Type B pancreatic cell (in vitro differentiated cells): ENCODE results near the gene FBXO17. TPM values are rescaled to one million over a fixed set of nuclear protein-coding genes. Genes with fewer than 3 reads are reported as not detected.

Experiments
- DNase-seq: peaks from one replicate; pipeline ENCODE4 v3.0.0; 2021; ENCODE audit warnings: mixed read lengths; ENCODE audit not compliant: unreplicated experiment; ENCODE audit errors: extremely low spot score
- H3K27ac Mint-ChIP-seq: 2 replicates; pipeline ENCODE4 v1.8.0; 2021; ENCODE audit warnings: mild to moderate bottlenecking, mixed read lengths
- H3K27me3 Mint-ChIP-seq: 2 replicates; pipeline ENCODE4 v1.8.0; 2021; ENCODE audit warnings: mixed read lengths
- H3K36me3 Mint-ChIP-seq: 2 replicates; pipeline ENCODE4 v1.8.0; 2021; ENCODE audit warnings: mixed read lengths
- H3K4me1 Mint-ChIP-seq: one replicate; pipeline ENCODE4 v1.8.0; 2021; ENCODE audit warnings: mixed read lengths; ENCODE audit not compliant: unreplicated experiment
- H3K4me3 Mint-ChIP-seq: 2 replicates; pipeline ENCODE4 v1.8.0; 2021; ENCODE audit warnings: mild to moderate bottlenecking, mixed read lengths
- H3K9me3 Mint-ChIP-seq: 2 replicates; pipeline ENCODE4 v1.8.0; 2021; ENCODE audit warnings: mixed read lengths
- CTCF ChIP-seq: fragments of 200-600 bp; sonication (generic); conservative IDR thresholded peaks from 2 replicates; pipeline ENCODE4 v1.5.0; 2021; ENCODE audit warnings: antibody characterized with exemption, mild to moderate bottlenecking
- total RNA-seq: library from RNA; stranded (reverse); gene quantifications from 2 replicates; pipeline ENCODE4 v1.2.1, GENCODE V29; 2021; ENCODE audit warnings: low replicate concordance

The FBXO17 gene
- total RNA-seq, 1 donor from 2014 or later: 26.0 TPM

GRCh38 chr19:38894968-38895367 is 80.6 kb downstream of the FBXO17 start:
- DNase-seq: no peak
- TF ChIP-seq CTCF: no peak
- Mint-ChIP-seq H3K4me1 (peaks cover 7% of the 10 kb centered on the region), H3K36me3 (peaks cover 3% of the 10 kb centered on the region), H3K27ac (no peak overlapping the region), H3K4me3 (no peak overlapping the region), H3K27me3 (no peaks in the 10 kb centered on the region), H3K9me3 (no peaks in the 10 kb centered on the region)

GRCh38 chr19:38893341-38893771 is 82.2 kb downstream of the FBXO17 start:
- DNase-seq: no peak
- Mint-ChIP-seq H3K27me3 (no peaks in the 10 kb centered on the region), H3K9me3 (no peaks in the 10 kb centered on the region), H3K36me3 (no peaks in the 10 kb centered on the region), H3K4me1 (no peaks in the 10 kb centered on the region), H3K27ac (no peak overlapping the region), H3K4me3 (no peak overlapping the region)
- no peak for TF ChIP-seq CTCF

- Mint-ChIP-seq H3K9me3 (no peaks in the 10 kb centered on the region), H3K27me3 (no peaks in the 10 kb centered on the region), H3K27ac (no peak overlapping the region), H3K4me3 (no peak overlapping the region), H3K4me1 (no peaks in the 10 kb centered on the region), H3K36me3 (no peaks in the 10 kb centered on the region)
- no peak for TF ChIP-seq CTCF
- no peak for DNase-seq
These were observed 82.7 kb downstream of the FBXO17 start for GRCh38 chr19:38892841-38893240.

- no peak for DNase-seq
- no peaks in the 10 kb centered on the region for H3K9me3 Mint-ChIP-seq
- H3K36me3 Mint-ChIP-seq: no peaks in the 10 kb centered on the region
- no peaks in the 10 kb centered on the region for H3K27me3 Mint-ChIP-seq
- no peak for TF ChIP-seq CTCF
- H3K27ac Mint-ChIP-seq: no peak overlapping the region
- no peak overlapping the region for H3K4me3 Mint-ChIP-seq
- no peaks in the 10 kb centered on the region for H3K4me1 Mint-ChIP-seq
These were observed 83.8 kb downstream of the FBXO17 start for GRCh38 chr19:38891771-38892170.

Other genes starting within 250 kb of the FBXO17 start
- gene CAPN12, start 231.3 kb downstream of the FBXO17 start, total RNA-seq: 3.0 and 4.5 TPM in 2 replicates
- 1.8 and 1.9 TPM in 2 replicates for gene LGALS7, start 202.2 kb downstream of the FBXO17 start, total RNA-seq
- not detected in 2 replicates for gene LGALS7B, start 186.5 kb downstream of the FBXO17 start, total RNA-seq
- gene LGALS4, start 162.8 kb downstream of the FBXO17 start, total RNA-seq: 33.4 and 104 TPM in 2 replicates
- gene ECH1, start 143.9 kb downstream of the FBXO17 start, total RNA-seq: 134 and 142 TPM in 2 replicates
- 338 and 451 TPM in 2 replicates for gene HNRNPL, start 125.8 kb downstream of the FBXO17 start, total RNA-seq
- 1.7 and 3.4 TPM in 2 replicates for gene RINL, start 97.5 kb downstream of the FBXO17 start, total RNA-seq
- 43.7 and 46.0 TPM in 2 replicates for gene SIRT2, start 76.1 kb downstream of the FBXO17 start, total RNA-seq
- 13.7 and 21.1 TPM in 2 replicates for gene NFKBIB, start 75.8 kb downstream of the FBXO17 start, total RNA-seq
- 0.55 and 1.2 TPM in 2 replicates for gene CCER2, start 63.6 kb downstream of the FBXO17 start, total RNA-seq
- gene SARS2, start 45.0 kb downstream of the FBXO17 start, total RNA-seq: 29.4 and 32.3 TPM in 2 replicates
- gene MRPS12, start 44.8 kb downstream of the FBXO17 start, total RNA-seq: 45.6 and 58.0 TPM in 2 replicates
- gene FBXO27, start 56.8 kb upstream of the FBXO17 start, total RNA-seq: 8.2 and 10.1 TPM in 2 replicates
- 0.29 and 0.31 TPM in 2 replicates for gene ACP7, start 108.6 kb upstream of the FBXO17 start, total RNA-seq
- gene PAK4, start 150.0 kb upstream of the FBXO17 start, total RNA-seq: 52.1 and 64.3 TPM in 2 replicates
- 19.0 and 22.6 TPM in 2 replicates for gene NCCRP1, start 221.2 kb upstream of the FBXO17 start, total RNA-seq
- gene SYCN, start 228.5 kb upstream of the FBXO17 start, total RNA-seq: not detected in 2 replicates